GM21528 (cell line): ENCODE measurements around the gene MPHOSPH10.
"Not testable (repeated sequence)": the region's sequence is repeated elsewhere in the genome, so short reads cannot be mapped to it uniquely, and the experiment has no call there.

Source experiments
- ATAC-seq: cut with Tn5 transposase; IDR thresholded peaks from one replicate; pipeline ENCODE4 v1.9.1; 2021; ENCODE audit warnings: mild to moderate bottlenecking, moderate library complexity; ENCODE audit not compliant: unreplicated experiment, low FRiP score

Gene MPHOSPH10

DNA sequence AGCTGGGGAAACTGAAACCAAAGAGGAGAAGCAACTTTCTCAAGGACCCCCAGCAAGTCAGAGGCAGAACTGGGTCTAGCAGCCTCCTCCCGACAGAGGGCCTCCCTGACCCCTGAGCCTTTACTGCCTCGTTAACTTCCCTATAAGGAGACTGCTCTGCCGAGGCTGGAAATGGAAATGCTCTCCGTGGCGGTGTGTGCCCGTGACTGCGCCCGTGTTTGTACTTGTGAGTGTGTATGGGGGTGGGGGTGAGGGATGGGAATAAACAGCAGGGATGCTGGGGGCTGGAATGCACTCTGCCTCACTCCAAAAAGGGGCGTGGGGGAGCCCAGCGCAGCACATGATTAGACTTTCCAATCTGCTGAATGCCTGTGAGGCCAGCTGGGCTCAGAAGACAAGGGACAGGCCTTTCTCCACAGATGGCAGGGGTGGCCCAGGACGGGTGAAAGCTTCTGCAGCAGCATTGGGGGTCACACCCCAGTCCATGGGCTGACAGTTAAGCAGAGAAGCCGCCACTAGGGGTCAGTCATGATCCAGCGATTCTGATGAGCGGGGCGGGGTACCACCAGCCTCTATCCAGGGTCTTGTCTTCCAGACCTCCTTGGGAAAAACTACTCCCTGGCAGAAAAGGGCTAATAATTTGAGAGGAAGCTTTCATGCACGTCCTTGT, 26.8 kb downstream of the MPHOSPH10 start:
- no peak for ATAC-seq

DNA sequence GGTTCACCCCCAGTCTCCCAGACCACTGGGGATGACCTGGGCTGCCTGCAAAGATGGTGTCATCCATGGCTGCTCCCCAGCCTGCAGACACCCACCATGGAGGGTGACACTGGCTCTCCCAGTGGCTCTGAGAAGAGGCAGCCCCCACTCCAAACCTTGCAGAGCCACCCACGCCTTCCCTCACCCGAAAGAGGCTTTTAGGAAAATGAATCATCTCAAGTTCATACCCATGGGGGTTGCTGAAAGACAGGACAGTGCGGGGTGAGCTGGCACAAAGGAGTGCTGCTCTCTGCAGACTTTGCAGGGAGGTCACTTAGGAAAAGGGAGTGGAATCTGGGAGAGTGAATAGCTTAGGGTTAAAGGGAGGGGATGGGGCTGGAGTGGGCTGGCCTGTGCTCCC, 36.4 kb downstream of the MPHOSPH10 start:
- no peak for ATAC-seq

DNA sequence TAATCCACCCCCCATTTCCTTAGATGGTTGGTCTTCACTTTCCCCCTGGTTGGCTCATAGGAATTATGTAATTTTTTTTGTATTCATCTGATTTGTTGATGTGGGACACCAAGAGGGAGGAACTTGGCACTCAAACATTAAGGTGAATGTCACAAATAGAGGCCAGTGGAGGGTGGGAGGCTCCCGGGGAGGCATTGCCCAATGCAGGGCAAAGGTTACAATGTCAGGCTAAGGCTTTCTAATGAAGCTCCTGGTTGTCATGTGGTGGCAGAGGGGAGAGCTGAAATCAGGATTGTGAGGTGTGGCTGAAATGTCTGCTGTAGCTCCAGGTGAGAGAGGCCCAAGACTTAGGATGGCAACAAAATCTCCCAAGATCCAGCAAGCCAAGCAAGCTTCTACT, 42.7 kb downstream of the MPHOSPH10 start:
- ATAC-seq = no peak

DNA sequence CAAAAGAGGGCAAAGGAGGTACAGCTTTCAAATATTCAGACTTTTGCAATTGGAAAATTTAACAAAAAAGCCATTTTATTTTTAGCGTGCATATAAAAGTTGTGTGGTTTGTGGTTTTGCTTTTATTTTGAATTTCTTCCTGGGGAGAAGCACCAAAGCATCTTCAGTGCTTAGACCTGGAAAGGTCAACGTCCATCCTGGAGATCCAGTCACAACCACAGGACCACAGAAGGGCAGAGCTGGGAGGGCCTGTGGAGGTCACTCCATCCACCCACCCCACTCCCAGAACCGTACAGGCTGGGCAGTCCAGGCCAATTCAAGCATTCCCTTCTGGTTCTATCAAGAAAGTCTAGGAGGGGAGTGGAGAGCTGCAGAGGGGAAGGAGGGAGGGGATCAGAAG, 43.8 kb downstream of the MPHOSPH10 start:
- no peak for ATAC-seq

DNA sequence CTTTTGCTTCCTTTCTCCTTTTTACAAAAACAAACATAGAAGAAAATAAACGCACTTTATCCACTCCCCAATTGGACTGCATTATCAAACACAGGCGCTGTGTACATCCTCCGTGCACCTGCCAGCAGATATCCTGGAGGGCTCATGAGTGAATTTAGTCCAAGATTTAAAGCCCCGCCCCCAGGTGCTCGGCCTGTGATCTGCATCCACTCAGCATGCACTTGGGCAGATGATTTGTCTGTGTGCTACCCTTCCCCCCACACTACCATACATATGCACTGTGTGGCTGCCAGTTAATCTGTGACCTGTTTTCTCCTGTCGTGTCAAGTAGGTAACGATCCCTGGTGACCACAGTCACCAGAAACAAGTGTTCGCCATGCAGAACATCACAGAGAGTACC, 48.4 kb downstream of the MPHOSPH10 start:
- not testable (repeated sequence) for ATAC-seq

DNA sequence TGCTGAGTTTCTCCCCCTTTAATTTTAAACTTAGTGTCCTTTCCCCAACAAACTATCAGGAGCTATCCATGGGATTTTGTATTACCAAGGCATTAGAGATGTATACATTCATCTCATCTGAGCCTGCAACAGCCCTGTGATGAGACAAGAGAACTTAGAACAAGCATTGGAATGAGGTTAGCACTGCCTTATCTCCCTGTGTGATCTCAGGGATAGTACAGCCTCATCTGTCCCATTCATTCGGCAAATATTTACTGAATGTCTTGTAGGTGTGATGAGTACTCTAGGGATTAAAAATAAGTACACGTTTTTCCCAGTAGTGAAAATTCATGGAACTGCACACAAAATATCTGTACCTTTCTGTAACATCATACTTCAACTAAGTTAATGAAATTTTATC, 50.9 kb downstream of the MPHOSPH10 start:
- no peak for ATAC-seq

DNA sequence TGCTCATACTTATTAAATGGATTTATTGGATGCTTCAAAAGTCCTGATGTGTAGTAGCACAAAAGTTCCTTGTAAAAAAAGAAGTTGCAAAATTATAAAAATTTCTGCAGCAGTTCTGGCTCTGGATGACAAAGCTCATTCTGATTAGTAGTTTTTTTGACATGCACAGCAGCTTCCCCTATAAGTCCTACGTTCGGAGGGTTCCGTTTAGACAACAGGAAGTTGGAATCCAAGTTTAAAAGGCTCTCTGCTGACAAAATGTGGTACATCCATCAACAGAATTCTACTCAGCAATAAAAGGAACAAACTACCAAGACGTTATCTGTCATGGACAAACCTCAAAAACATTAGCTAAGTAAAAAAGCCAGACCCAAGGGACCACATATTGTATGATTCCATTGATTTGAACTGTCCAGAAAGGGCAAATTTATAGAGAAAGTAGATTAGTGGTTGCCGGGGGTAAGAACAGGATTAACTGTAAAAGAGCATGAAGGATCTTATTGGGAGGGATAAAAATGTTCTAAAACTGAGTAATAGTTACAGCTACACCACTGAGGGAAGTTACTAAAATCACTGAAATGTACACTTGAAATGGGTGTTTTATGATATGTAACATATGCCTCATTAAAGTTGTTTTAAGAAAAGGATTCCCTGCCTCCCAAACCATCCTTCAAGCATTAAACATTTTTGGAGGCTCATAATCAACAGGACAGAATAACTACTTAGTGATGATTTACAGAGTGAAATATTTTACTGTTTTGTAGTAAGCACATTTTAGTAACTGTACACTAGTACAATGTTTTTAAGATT, 53.1 kb downstream of the MPHOSPH10 start:
- ATAC-seq = not testable (repeated sequence)

DNA sequence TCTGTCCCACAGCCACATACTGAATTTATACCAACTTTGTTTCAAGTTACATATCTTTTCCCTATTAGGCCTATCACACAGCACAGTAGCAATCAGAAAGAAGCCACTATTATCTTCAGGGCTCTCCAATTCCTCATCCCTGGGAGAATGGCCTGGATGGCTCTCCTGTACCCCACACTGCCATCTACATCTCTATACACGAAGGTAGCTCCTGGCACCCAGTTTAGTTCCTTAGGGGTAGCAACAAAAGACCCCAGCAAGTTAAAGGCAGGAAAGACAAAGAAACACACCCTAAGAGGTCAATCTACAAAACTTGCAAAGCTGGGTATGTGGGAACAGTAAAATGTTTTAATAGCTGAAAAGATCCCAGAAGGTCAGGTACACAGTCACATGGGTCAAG, 56.5 kb downstream of the MPHOSPH10 start:
- ATAC-seq = no peak

DNA sequence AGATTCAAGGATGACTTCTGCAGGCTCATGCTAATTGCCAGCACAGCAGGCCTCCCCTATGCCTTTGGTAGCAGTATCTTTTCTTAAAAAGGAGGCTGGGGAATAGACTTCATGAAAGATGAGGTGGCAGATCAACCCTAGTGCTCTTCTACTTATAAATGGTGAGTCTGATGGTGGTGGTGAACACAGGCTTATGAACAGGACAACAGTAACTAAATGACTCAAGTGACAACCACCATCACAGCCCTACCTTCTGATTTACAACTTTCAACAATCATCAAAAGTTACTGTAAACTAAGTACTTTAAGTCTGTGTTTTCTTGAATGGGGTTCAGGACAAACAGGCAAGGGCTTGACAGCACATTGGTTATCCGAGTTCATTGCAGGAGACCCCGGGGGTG, 57.2 kb downstream of the MPHOSPH10 start:
- no peak for ATAC-seq

DNA sequence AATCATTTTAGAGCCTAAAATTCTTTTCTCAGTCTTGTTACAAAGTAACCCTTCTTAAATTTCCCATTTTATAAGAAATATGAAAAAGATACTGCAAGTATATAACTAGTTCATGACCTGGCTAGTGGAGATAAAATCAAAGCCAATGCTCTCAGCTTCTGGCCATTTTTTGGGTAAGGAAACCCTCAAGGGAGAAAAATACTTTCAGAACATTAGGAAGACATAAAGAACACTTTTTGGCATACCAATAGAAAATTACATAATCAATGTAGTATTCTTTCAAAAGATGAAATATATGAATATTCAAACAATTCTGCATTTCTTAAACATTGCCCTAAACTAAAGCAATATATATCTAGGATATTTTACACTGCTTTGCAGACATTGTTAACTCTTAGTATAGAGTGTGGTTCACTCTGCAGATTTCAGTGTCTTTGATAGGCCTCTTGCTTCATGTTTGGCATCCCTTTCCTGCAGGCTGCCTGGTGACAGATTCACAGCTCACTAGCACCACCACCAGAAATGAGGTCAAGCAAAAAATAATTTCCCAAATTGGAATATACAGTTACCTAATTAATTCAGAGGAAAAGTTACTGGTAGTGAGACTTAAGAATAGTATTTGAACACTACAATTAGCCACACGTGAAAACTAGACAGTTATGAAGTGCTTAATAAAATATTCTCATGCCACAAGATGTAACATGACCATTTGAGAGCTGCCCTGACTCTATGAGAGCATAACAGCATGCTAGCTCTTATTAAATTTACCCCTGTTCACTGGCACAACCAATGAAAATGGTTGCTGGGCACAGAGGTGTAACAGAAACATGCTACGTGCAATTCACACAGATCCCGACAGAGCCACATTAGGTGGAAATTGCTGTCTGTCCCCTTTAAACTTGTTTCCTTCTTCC, 60.5 kb downstream of the MPHOSPH10 start:
- ATAC-seq = no peak

DNA sequence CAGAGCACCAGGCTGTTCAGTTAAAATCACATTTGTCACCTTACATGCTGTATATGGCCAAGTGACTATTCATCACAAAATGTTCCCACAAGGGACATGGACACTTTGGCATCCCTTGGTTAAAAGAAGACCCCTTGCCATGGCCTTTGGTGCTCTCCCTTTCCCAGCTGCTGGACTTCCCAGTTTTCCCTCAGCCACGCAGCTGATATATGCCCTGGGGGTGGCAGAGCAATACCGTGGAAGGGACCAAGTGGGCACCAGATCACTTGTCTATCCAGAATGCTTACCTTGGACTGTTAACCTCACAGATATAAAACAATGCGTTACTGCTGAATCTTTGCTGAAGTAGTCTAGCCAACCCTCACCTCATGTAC, 61.1 kb downstream of the MPHOSPH10 start:
- ATAC-seq = no peak
